COLO668 (cell line): Measurements from ENCODE around the gene MYO5C.
"Not testable (repeated sequence)": the region's sequence is repeated elsewhere in the genome, so short reads cannot be mapped to it uniquely, and the experiment has no call there.

Experiments
- DNase-seq: peaks from one replicate; lab custom pipeline; 2025; ENCODE audit not compliant: unreplicated experiment; lab: John Stamatoyannopoulos, UW

Gene MYO5C

DNA sequence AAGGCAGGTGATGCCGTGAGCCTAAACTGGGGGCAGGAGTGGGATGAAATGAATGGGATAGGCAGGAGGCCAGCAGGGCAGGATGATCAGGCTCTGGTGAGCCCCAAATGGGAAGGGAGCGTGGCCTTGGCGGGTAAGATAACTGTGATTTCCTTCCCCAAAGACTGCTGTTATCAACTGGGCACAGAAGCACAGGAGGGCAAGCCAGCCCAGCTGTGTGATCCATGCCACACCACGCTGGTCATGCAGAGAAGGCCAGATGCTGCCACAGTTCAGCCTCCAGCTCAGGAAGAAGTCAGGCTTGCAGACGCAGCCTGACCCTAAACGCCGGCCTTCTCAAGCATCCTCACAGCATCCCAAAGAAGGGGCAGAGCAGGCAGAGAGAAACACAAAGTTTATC is 52.3 kb downstream of the MYO5C start:
- no peak for DNase-seq

DNA sequence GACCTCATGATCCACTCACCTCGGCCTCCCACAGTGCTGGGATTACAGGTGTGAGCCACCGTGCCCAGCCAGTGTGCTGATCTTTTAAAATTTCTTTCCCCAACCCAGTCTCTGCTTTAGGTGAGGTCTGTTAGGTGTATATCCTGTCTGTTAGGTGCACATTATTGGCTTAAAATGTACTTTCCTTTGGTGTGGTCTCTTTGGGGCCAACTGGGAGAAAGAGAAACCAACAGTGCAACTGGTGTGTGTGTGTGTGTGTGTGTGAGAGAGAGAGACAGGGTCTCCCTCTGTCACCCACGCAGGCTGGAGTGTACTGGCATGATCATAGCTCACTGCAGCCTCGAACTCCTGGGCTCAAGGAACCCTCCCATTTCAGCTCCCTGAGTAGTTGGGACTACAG is 54.1 kb downstream of the MYO5C start:
- DNase-seq = no peak

DNA sequence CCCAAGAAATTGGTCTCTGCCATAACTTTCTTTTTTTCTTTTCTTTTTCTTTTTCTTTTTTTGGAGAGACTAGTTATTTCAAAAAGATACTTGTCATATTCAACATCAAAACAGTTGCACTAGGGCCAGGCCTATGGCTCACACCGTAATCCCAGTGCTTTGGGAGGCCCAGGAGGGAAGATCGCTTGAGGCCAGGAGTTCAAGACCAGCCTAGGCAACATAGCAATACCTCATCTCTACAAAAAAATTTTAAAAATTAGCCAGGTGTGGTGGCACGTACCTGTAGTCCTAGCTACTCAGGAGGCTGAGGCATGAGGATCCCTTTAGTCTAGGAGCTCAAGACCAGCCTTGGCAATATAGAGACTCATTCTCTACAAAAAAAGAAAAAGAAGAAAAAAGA is 55.4 kb downstream of the MYO5C start:
- no peak for DNase-seq

DNA sequence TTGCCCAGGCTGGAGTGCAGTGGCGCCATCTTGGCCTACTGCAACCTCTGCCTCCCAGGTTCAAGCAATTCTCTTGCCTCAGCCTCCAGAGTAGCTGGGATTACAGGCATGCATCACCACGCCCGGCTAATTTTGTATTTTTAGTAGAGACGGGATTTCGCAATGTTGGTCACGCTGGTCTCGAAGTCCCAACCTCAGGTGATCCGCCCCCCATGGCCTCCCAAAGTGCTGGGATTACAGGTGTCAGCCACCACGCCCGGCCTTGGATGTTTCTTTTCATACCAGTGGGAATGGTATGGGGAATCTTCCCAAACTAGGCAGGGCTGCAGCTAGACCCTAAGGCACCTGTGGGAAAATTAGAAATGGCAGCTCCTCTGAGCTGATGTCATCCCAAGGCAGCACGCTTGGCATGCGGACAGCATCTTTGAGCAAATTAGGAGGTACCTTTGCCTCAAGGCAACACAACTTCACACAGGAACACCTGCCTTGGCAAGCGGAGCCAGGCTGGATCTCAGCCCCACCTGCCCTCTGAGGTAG is 56.5 kb downstream of the MYO5C start:
- DNase-seq = not testable (repeated sequence)

DNA sequence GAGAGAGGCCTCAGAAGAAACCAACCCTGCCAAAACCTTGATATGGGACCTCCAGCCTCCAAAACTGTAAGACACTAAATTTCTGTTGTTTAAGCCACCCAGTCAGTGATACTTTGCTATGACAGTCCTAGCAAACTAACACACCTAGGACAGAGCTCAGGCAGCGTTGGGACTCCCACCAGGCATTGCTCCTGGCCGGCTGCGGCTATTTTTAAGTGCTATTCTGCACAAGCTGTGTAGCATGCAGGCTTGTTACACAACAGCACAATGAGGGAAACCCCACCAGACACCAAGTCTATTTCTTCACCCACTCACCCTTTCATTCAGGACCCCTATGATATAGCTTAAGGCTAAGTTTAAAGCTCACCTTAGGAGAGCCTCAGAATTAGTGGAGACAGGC is 57.5 kb downstream of the MYO5C start:
- DNase-seq = no peak

DNA sequence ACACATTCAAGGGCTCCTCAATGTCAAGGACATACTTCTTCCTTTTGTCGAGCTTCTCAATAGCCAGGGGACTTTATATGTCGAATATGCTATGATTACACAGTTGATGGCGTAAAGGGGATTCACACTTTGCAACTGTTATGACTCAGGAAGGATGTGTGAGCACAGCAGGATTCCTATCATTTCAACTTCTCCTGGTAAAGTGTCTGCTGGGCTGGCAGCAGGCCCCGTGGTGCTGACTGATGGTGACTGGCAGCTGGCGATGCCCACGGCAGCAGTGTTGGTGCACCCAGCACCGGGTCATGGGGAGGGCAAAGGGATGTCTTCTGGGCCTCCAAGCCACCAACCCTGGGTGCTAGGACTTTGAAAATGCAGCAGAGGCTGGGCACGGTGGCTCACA is 59.6 kb downstream of the MYO5C start:
- DNase-seq = no peak

DNA sequence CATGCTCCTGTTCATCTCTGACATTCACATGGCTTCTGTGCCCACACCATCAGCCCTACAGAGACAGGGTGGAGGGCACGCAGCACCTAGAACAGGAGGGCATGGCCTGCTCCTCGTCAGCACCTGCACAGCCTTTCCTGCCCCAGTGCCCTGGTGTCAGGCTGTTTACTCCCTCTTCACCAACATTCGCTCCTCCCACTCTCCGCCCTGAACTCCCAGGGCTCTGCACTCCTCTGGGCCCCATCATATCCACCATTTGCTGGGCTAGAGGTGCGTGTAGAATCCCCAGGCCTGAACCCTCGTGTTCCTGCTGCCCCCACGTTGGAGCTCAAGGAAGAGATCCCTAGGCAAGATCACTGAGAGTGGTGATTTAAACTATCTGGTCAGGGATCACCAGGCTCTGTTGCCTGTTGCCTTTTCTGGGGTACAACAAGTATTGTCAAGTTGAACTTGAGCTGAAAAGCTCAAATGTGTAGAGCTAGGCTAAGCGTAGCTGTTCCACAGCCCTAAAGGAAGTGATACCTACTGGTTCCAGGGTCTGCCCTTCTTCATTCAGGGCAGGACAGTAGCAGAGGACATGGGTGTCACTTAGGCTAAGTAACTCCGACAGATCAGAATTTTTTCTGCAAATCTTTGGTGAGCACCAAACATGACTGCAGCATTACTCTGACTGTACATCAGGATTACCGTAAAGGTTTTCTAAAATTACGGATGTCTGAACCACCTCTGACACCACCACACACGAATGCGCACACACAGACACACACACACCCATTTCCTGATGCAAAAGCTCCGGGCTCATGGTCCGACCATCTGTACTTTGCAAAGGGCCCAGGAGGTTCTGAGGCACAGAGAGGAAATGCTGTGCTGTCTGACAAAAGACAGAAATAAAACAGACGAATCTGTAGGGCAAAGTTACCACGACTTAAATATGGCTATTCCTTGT is 60.7 kb downstream of the MYO5C start:
- DNase-seq = no peak

DNA sequence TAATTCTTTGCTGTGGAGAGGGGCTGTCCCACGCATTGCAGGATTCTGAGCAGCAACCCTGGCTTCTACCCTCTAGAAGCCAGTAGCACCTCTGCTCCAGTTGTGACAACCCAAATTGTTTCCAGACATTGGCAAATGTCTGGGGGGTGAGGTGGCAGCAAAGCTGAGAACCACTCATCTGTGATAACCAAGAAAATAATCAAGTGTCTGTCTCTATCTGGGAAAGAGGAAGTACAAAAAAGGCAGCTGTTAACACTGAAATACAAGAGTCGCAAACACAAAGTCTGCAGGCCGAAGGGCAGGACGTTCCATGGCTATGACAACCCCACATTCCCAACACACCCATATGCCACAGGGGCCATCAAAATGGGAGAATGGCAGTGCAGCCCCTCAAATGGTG is 62.2 kb downstream of the MYO5C start:
- DNase-seq = no peak

DNA sequence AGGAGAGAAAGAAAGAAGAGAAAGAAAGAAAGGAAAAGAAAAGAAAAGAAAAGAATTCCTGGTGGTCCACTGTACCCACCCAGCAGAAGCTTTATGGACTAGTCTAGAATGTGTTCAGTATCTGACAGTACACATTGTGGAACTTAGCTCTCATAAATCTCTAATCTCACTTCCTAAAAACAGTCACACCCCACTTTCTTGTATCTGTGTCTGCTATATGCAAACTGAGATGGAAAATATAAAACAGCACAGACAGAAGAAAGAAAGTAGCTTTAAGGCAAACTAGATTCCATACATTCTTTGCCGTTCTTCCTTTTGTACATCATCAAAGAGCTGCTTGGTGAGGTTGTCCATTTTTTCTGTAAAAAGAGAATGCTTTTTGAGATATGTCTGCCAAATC is 63.3 kb downstream of the MYO5C start:
- no peak for DNase-seq

DNA sequence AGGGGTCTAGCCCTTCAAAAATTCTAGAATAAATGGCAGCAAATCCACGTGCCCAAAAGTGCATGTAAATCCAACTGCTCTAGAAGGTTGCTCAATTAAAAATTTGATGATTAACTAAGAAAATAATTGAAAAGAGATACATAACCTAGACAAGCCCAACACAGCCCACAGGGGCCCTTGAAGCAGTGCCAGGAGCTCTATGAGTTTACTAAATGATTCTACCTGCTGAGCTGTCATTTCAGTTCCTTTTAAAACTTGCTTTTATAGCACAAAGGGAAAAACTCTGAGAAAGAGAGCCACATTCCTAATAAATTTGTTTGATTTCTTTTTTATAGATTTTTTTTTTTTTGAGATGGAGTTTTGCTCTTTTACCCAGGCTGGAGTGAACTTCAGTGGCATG is 65.5 kb downstream of the MYO5C start:
- DNase-seq = no peak

DNA sequence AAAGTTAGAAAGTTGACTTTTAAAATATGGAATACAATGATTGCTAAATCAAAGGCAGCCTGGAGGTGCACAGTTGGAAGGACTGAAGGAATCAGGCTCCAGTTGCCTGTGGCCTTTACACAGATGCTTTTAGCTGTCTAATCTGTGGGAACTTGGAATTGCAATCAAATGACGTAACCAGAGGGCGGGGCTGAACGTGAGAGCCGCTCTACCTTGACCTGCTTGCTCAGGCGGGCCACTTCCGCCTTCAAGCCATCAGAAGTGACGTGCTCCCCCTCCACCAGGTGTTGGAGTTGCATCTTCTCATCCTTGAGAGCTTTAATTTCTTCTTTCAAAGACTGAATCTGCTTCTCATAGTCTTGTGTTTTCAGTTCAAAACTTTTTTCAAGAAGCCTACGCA is 66.7 kb downstream of the MYO5C start:
- no peak for DNase-seq

DNA sequence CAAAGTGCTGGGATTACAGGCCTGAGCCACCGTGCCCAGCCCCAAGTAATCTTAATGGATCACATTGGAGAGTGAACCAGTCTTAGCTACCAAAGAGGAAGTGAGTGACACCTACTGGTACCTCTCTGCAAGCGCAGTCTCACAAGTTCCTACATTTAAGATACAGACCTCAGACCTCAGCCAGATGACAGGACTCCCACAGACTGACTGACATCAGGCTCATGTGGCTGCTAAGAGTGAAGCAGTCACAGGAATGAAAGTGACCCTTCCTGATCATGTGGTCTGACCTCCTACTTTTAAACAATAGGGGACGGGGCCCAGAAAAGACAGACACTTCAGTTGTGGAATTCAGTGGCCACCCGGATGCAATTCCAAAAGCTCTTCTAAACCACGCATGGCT is 68.1 kb downstream of the MYO5C start:
- DNase-seq = peak; percentile 43

DNA sequence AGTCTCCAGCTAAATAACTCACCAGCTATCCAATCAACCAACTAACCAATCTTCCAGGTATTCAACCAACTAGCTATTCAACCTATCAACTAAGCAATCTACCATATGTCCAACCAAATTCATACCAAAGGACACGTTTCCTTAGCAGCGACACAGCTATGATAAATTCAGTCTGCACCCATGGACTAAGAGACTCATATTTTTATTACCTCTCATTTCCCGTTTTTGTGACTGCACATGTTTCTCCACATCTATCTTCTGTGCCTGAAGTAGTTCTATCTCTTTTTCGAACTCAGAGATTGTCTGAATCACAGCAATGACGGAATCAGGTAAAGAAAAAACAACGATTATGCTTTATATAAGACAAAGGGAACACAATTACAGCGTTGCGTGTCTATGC is 70.4 kb downstream of the MYO5C start:
- no peak for DNase-seq

DNA sequence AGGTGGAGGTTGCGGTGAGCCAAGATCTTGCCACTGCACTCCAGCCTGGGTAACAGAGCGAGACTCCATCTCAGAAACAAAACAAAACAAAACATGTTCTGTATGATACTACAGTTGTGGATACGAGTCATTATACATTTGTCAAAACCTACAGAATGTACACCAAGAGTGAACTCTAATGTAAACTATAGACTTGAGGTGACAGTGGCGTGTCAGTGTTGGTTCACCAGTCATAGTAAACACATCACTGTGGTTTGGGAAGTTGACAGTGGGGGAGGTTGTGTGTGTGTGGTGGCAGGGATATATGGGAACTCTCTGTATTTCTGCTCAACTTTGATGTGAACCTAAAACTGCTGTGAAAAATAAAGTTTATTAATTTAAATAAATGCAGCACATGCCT is 71.4 kb downstream of the MYO5C start:
- DNase-seq = no peak

DNA sequence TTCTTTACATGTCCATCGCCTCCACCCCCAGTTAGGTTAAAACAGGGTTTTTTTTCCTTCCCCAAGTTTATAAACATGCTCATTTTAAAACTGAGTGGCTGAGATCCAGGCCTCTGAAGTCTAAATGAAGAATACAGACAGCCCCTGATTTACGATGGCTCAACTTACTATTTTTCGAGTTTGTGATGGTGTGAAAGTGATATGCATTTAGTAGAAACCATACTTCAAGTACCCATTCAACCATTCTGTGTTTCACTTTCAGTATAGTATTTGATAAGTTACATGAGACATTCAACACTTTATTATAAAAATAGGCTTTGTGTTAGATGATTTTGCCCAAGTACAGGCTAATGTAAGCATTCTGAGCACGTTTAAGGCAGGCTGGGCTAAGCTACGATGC is 73.9 kb downstream of the MYO5C start:
- DNase-seq = no peak

DNA sequence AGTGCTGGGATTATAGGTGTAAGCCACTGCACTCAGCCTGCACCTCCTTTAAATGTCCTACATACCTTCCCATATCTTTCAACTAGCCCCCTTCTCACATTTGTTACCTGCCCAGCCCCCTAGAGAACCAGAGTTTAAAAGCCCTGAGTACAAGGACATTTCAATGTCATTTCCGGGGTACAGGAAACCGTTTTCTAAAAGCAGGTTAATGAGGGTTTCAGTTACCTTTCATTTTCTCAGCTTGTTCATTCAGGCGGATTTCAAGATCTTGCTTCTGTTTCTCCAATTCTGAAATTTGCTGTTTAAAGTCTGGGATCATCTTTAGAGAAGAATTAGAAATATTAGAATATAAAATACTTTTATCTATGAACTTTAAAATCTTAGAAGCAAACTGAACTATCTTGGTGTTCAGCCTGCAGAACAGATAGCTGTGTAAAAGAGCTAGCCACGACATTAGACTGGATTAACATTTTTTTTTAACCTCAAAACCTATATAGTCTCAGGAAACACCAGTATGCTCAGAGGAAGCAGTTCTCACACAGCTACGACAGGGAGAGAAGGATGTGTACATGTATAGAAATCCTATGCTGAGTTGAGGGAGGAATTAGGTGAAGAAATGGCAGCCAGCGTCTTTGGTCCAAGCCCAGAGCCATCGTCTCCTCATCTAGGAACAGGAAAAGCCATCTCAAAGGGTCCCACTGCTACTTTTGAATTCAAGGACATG is 74.5 kb downstream of the MYO5C start:
- no peak for DNase-seq

DNA sequence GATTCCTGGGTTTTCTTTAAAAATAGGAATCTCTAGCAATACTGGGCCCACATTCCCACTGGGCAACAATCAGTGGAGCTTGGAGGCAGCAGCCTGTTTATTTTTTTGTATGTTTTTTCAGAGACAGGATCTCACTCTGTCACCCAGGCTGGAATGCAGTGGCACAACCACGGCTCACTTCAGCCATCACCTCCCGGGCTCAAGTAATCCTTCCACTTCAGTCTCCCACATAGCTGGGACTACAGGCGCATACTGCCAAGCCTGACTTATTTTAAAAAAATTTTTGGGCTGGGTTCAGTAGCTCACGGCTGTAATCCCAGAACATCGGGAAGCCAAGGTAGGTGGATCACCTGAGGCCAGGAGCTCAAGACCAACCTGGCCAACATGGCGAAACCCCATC is 75.4 kb downstream of the MYO5C start:
- no peak for DNase-seq

DNA sequence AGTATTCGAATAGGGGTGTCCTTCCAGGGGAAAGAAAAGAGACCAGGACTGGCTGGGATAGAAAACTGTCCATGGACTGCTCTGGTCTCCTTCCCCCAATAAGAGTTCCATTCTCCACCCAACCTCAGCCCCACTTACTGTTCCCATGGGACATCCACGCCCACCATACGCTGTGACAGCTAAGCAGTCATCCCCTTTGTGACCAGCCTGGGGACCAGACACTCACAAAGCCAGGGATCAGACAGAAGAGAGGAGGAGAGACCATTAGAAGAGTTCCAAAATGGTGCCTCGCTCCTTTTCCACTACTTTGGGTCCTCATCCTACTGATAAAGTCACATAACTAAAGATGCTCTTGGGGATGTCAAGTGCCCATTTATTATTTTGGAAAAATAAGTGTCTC is 76.8 kb downstream of the MYO5C start:
- DNase-seq = no peak

DNA sequence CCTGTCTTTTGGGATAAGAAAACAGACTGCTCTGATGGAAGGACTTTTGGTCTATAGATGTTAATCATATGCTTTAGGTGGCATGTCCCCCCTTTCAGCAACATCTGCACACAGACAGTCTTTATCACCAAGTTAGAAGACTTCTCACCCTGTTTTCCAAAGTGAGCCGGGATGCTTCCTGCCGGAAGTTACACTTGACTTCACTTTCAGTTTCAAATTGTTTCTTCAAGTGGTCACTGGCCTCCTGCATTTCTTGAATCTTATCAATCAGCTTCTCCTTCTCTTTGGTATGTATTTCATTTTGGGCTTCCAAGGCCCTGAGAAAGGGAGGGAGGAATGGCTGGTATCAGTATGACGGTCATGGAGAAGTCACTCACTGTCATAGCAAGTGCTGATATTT is 77.2 kb downstream of the MYO5C start:
- DNase-seq = no peak

DNA sequence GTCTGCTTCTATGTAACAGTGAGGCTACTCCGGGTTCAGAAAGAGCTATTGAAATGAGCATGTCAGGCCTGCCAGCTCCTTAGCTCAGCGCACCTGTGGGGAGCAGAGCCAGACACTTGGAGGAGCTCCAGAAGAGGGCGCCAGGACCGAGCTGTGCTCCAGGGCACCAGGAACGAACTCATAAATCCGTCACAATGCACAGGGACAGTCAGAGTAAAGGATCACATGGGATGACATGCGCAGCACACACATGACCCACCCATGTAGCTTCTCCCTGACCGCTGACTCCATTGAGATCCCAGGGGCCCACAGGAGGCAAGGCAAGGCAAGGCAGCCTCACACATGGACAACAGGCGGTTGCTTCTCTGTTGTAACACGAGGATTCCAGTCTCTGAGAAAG is 78.4 kb downstream of the MYO5C start:
- no peak for DNase-seq

DNA sequence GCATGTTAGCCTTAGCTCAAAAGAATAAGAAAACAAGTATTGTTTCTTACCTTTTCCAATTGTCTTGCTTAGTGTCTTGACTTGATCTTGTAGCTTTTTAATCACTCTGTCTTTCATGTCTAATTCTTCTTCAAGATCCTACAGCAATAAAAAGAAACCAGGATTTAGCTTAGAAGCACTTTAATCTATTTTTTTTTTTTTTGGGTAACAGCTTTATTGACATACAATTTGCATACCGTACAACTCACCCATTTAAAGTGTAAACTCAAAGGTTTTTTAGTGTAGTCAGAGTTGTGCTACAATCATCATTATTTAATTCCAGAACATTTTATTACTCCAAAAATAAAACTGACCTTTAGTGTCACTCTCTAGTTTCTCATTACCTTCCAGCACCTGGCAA is 81.1 kb downstream of the MYO5C start:
- DNase-seq = no peak

DNA sequence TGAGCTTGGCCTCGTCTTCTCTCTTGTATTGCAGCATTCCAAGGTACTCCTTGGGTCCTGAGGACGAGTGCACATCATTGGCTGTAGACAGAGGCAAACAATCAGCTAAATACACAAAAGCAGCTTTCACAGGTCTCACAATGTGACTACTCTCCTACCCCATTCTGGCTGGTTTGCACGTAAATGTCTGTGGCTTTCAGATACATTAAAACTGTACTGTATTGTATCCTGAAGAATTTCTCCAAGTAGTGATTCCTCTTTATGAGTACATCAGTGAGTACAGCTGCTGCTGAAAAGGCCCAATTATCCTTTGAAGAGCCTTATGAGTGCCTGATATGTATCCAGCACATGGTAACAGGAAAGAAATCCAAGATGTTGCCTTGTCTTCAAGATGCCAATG is 82.4 kb downstream of the MYO5C start:
- no peak for DNase-seq
